Measurements from ENCODE around the gene MBD1. TPM values are rescaled to one million over a fixed set of nuclear protein-coding genes. Genes with fewer than 3 reads are reported as not detected.

MBD1 gene
- total and polyA plus RNA-seq, 2 donors from 2014 or later: 24.7 to 79.3 TPM

- Histone ChIP-seq H3K27me3 (ENCODE audit: control insufficient read depth, insufficient read depth, low read length) (no peaks in the 10 kb centered on the region), H3K4me3 (ENCODE audit: low read length in 3 of 3) (no peak overlapping the region), H3K27ac (ENCODE audit: low read depth in 2 of 2, low read length in 2 of 2) (peak overlapping the region; percentile 75 to 78), H3K9me3 (ENCODE audit: control insufficient read depth in 2 of 3, insufficient read depth in 1 of 3, low read length in 3 of 3) (no peaks in the 10 kb centered on the region), H3K9ac (ENCODE audit: low read length in 3 of 3) (no peak overlapping the region), H3K36me3 (ENCODE audit: control insufficient read depth in 2 of 3, insufficient read depth in 3 of 3, low read length in 3 of 3) (no peaks in the 10 kb centered on the region), H3K4me1 (ENCODE audit: control insufficient read depth in 2 of 3, insufficient read depth in 2 of 3, low read depth in 1 of 3, low read length in 3 of 3) (peaks cover 0 to 9% (median 4%) of the 10 kb centered on the region in 3 donors)
- no peak for FAIRE-seq
- TF ChIP-seq, protein P1, sequence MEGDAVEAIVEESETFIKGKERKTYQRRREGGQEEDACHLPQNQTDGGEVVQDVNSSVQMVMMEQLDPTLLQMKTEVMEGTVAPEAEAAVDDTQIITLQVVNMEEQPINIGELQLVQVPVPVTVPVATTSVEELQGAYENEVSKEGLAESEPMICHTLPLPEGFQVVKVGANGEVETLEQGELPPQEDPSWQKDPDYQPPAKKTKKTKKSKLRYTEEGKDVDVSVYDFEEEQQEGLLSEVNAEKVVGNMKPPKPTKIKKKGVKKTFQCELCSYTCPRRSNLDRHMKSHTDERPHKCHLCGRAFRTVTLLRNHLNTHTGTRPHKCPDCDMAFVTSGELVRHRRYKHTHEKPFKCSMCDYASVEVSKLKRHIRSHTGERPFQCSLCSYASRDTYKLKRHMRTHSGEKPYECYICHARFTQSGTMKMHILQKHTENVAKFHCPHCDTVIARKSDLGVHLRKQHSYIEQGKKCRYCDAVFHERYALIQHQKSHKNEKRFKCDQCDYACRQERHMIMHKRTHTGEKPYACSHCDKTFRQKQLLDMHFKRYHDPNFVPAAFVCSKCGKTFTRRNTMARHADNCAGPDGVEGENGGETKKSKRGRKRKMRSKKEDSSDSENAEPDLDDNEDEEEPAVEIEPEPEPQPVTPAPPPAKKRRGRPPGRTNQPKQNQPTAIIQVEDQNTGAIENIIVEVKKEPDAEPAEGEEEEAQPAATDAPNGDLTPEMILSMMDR (IDR thresholded peaks at IDR 0.05; ENCODE audit: borderline replicate concordance, extremely low read depth, insufficient read depth): no peak
- intact Hi-C loops (cut with DNase I): no loop called here
- no peak for DNase-seq
Measured at GRCh38 chr18:50313031-50313607, 31.8 kb upstream of the MBD1 start.

DNA sequence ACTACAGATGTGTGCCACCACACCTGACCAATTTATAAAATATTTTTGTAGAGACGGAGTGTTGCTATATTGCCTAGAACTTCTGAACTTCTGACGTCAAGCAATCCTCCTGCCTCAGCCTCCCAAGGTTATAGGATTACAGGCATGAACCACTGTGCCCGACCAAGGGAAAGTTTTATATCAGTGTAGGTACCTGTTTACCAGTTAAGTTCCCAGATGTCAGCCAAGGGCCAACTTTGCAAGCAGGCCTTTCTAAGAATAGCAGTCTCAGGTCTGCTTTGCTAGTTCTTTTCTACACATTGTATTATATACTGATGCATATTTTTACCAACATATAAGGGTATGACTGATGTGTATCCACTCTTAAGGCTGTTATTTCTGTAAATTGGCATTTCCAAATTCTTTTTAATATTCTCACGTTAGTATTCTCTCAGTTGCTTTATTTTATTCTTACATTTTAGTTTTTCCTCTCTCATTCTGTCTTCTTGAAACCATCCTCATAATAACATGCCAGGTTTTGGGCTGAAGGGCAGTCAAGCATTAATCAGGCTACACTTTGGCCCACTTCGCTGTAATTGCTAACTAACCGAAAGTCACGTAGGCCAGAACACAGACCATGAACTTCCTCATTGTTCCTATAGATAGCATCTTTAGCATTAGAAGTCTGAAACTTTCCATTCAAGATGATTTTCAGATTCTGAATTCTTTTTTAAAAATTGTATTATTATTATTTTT, 31.1 kb upstream of the MBD1 start:
- Histone ChIP-seq H3K4me1 (ENCODE audit: control insufficient read depth in 2 of 3, insufficient read depth in 2 of 3, low read depth in 1 of 3, low read length in 3 of 3) (peaks cover 0 to 9% (median 6%) of the 10 kb centered on the region in 3 donors), H3K4me3 (ENCODE audit: low read length in 3 of 3) (no peak overlapping the region), H3K9ac (ENCODE audit: low read length in 3 of 3) (no peak overlapping the region), H3K36me3 (ENCODE audit: control insufficient read depth in 2 of 3, insufficient read depth in 3 of 3, low read length in 3 of 3) (no peaks in the 10 kb centered on the region), H3K9me3 (ENCODE audit: control insufficient read depth in 2 of 3, insufficient read depth in 1 of 3, low read length in 3 of 3) (no peaks in the 10 kb centered on the region), H3K27ac (ENCODE audit: low read depth in 2 of 2, low read length in 2 of 2) (peak overlapping the region; percentile 40 to 78), H3K27me3 (ENCODE audit: control insufficient read depth, insufficient read depth, low read length) (no peaks in the 10 kb centered on the region)
- intact Hi-C loops (cut with DNase I): no loop called here
- TF ChIP-seq, protein P1 (IDR thresholded peaks at IDR 0.05; ENCODE audit: borderline replicate concordance, extremely low read depth, insufficient read depth): no peak
- FAIRE-seq (no peak), DNase-seq (peak in 2 of 5 donors; percentile 33 to 42)

DNA sequence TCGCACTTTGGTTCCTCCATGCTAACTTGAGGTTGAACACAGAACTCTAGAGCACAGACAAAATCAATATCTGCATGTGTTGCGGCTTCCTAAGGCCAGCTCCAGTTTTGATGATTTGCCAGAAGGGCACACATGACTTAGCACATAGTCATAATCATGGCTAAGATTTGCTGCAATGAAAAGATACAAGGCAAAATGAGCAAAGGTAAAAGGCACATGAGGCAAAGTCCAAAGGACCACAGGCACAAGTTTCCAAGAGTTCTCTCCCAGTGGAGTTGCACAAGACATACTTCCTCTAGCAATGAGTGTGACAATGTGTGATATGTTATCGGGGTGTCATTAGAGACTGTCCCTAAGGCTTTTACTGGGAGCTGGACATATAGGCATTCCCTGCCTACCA, 30.3 kb upstream of the MBD1 start:
- Histone ChIP-seq H3K9ac (ENCODE audit: low read length in 3 of 3) (no peak overlapping the region), H3K27ac (ENCODE audit: low read depth in 2 of 2, low read length in 2 of 2) (peak overlapping the region; percentile 40 to 52), H3K36me3 (ENCODE audit: control insufficient read depth in 2 of 3, insufficient read depth in 3 of 3, low read length in 3 of 3) (no peaks in the 10 kb centered on the region), H3K9me3 (ENCODE audit: control insufficient read depth in 2 of 3, insufficient read depth in 1 of 3, low read length in 3 of 3) (no peaks in the 10 kb centered on the region), H3K4me1 (ENCODE audit: control insufficient read depth in 2 of 3, insufficient read depth in 2 of 3, low read depth in 1 of 3, low read length in 3 of 3) (peaks cover 0 to 9% (median 8%) of the 10 kb centered on the region in 3 donors), H3K27me3 (ENCODE audit: control insufficient read depth, insufficient read depth, low read length) (no peaks in the 10 kb centered on the region), H3K4me3 (ENCODE audit: low read length in 3 of 3) (no peak overlapping the region)
- intact Hi-C loops (cut with DNase I): no loop called here
- FAIRE-seq (no peak), DNase-seq (no peak)
- TF ChIP-seq, protein P1 (IDR thresholded peaks at IDR 0.05; ENCODE audit: borderline replicate concordance, extremely low read depth, insufficient read depth): no peak
